HCT116 (cell line): ENCODE results near the gene IGSF23. TPM values are rescaled to one million over a fixed set of nuclear protein-coding genes. Genes with fewer than 3 reads are reported as not detected.
A peak's percentile ranks its signal among the peaks of the same experiment; 100 is the strongest.

Experiments
- ATAC-seq: fragments of 200-7000 bp; cut with Tn5 transposase; 2 replicates; pipeline ENCODE4 v1.9.1; 2020; ENCODE audit warnings: mild to moderate bottlenecking, moderate library complexity
- BruUV-seq: library from RNA; stranded (reverse); fragments of 400-500 nt; replicated peaks from 2 replicates; lab custom pipeline; 2021; lab: Mats Ljungman, UMichigan
- CTCF ChIA-PET: fragments of 300-600 bp; sonication (Branson Sonifier 250); formaldehyde crosslinking; loops from one replicate; lab custom pipeline; 2021; ENCODE audit warnings: antibody characterized with exemption; lab: Charles Lee
- POLR2A ChIA-PET: fragments of 300-600, 350-600 bp; sonication (Branson Sonifier 250); formaldehyde crosslinking; loops from one replicate; lab custom pipeline; 2021; ENCODE audit warnings: antibody characterized with exemption; lab: Charles Lee
- RAD21 ChIA-PET, 2 experiments: fragments of 300-600 bp; sonication (Branson Sonifier 250); formaldehyde crosslinking; loops; one replicate each; lab custom pipeline; 2023; ENCODE audit warnings: low total read pairs in 2 of 2; ENCODE audit not compliant: uncharacterized antibody in 2 of 2, unreplicated experiment in 2 of 2, low non-redundant PET in 1 of 2; lab: Charles Lee
- DNase-seq: peaks from one replicate; pipeline ENCODE4 v3.0.0-alpha.2; 2010; ENCODE audit warnings: low read depth, low spot score
- H2AFZ ChIP-seq: fragments of 200-600 bp; shearing (Covaris generic), sonication (generic); 2 replicates; pipeline ENCODE4 v1.6.1; 2017; ENCODE audit warnings: low read depth, mixed run types, mixed read lengths, antibody characterized with exemption, low read length; ENCODE audit not compliant: poor library complexity, severe bottlenecking
- H3K27ac ChIP-seq: 2 replicates; pipeline ENCODE4 v1.5.1; 2012; ENCODE audit warnings: low read depth, low read length
- H3K27me3 ChIP-seq: fragments of 200-600 bp; sonication (generic); 2 replicates; pipeline ENCODE4 v1.6.1; 2016; ENCODE audit warnings: mixed run types, low read length, mixed read lengths; ENCODE audit not compliant: insufficient read depth
- H3K36me3 ChIP-seq, 2 experiments: fragments of 200-500 bp in 1 of 2; fragments of 200-600 bp in 1 of 2; sonication (Bioruptor generic) in 1 of 2; sonication (generic) in 1 of 2; 2 replicates each; pipeline versions ENCODE4 v1.5.1 to v1.6.1; 2014 to 2016; ENCODE audit warnings: low read length in 2 of 2, inconsistent platforms in 1 of 2, mixed read lengths in 1 of 2, mixed run types in 1 of 2; ENCODE audit not compliant: insufficient read depth in 2 of 2, control insufficient read depth in 1 of 2
- H3K4me1 ChIP-seq, 2 experiments: fragments of 200-600 bp in 1 of 2; sonication (generic) in 1 of 2; 2 replicates each; pipeline versions ENCODE4 v1.5.1 to v1.6.1; 2012 to 2017; ENCODE audit warnings: low read length in 2 of 2, inconsistent platforms in 1 of 2, mild to moderate bottlenecking in 1 of 2, mixed read lengths in 1 of 2, mixed run types in 1 of 2, moderate library complexity in 1 of 2; ENCODE audit not compliant: insufficient read depth in 2 of 2, control insufficient read depth in 1 of 2
- H3K4me2 ChIP-seq: fragments of 200-600 bp; sonication (generic); 2 replicates; pipeline ENCODE4 v1.6.1; 2017; ENCODE audit warnings: mixed run types, low read length, mixed read lengths
- H3K4me3 ChIP-seq, 2 experiments: fragments of 200-600 bp in 1 of 2; sonication (generic) in 1 of 2; replicated peaks in 1 of 2; 2 replicates each; pipeline ENCODE4 v1.5.1; 2011 to 2016; ENCODE audit warnings: low read length in 2 of 2, control low read depth in 1 of 2, low read depth in 1 of 2, mild to moderate bottlenecking in 1 of 2, mixed read lengths in 1 of 2, mixed run types in 1 of 2
- H3K79me2 ChIP-seq: fragments of 200-600 bp; sonication (generic); 2 replicates; pipeline ENCODE4 v1.6.1; 2017; ENCODE audit warnings: mild to moderate bottlenecking, mixed run types, low read length, moderate library complexity, mixed read lengths; ENCODE audit not compliant: insufficient read depth
- H3K9ac ChIP-seq: fragments of 200-600 bp; sonication (generic); 2 replicates; pipeline ENCODE4 v1.6.1; 2016; ENCODE audit warnings: low read length, mixed read lengths
- H3K9me2 ChIP-seq: fragments of 200-600 bp; sonication (generic), shearing (Covaris generic); 2 replicates; pipeline ENCODE4 v1.6.1; 2017; ENCODE audit warnings: mixed run types, mild to moderate bottlenecking, moderate library complexity; ENCODE audit not compliant: insufficient read depth
- H3K9me3 ChIP-seq, 2 experiments: fragments of 200-500 bp in 1 of 2; fragments of 200-600 bp in 1 of 2; sonication (Bioruptor generic) in 1 of 2; sonication (generic) in 1 of 2; 2 replicates each; pipeline ENCODE4 v1.6.1; 2014 to 2017; ENCODE audit warnings: low read length in 2 of 2, mixed read lengths in 2 of 2, inconsistent platforms in 1 of 2, low read depth in 1 of 2, mild to moderate bottlenecking in 1 of 2, mixed run types in 1 of 2, moderate library complexity in 1 of 2; ENCODE audit not compliant: control insufficient read depth in 1 of 2, insufficient read depth in 1 of 2
- H4K20me1 ChIP-seq: fragments of 200-600 bp; sonication (generic), shearing (Covaris generic); 2 replicates; pipeline ENCODE4 v1.6.1; 2017; ENCODE audit warnings: mixed run types, mild to moderate bottlenecking, moderate library complexity; ENCODE audit not compliant: insufficient read depth
- CTCF ChIP-seq, 3 experiments: fragments of 200-600 bp in 1 of 3; sonication (generic) in 1 of 3; IDR thresholded peaks in 2 of 3; conservative IDR thresholded peaks in 1 of 3; 2 replicates each; pipeline ENCODE4 v1.5.1; 2012 to 2017; ENCODE audit warnings: low read depth in 2 of 3, low read length in 2 of 3, antibody characterized with exemption in 1 of 3, borderline replicate concordance in 1 of 3, control low read depth in 1 of 3, mild to moderate bottlenecking in 1 of 3, mixed read lengths in 1 of 3, mixed run types in 1 of 3, moderate library complexity in 1 of 3; ENCODE audit not compliant: insufficient read depth in 1 of 3
- ELF1 ChIP-seq: IDR thresholded peaks from 2 replicates; pipeline ENCODE4 v1.6.1; 2012; ENCODE audit warnings: low read depth, borderline replicate concordance
- RAD21 ChIP-seq: IDR thresholded peaks from 2 replicates; pipeline ENCODE4 v1.6.1; 2012; ENCODE audit warnings: low read depth, mild to moderate bottlenecking
- TCF7L2 ChIP-seq: IDR thresholded peaks from 2 replicates; pipeline ENCODE4 v1.7.0; 2011; ENCODE audit warnings: borderline replicate concordance, inconsistent platforms; ENCODE audit not compliant: insufficient read depth, insufficient read length; ENCODE audit errors: extremely low read depth
- intact Hi-C: fragments of 100-400 bp; cut with micrococcal nuclease; formaldehyde crosslinking; loops from 2 replicates; pipeline ENCODE4 v1.10.0; 2022
- total RNA-seq: library from RNA; stranded (reverse); gene quantifications from one replicate; pipeline ENCODE4 v1.2.1, GENCODE V29; 2021; ENCODE audit not compliant: unreplicated experiment
- TF ChIP-seq, protein P1 (sequence below): IDR thresholded peaks from 2 replicates; pipeline ENCODE4 v1.6.1; 2012

The IGSF23 gene
- total RNA-seq, 1 experiment from 2014 or later: not detected

DNA sequence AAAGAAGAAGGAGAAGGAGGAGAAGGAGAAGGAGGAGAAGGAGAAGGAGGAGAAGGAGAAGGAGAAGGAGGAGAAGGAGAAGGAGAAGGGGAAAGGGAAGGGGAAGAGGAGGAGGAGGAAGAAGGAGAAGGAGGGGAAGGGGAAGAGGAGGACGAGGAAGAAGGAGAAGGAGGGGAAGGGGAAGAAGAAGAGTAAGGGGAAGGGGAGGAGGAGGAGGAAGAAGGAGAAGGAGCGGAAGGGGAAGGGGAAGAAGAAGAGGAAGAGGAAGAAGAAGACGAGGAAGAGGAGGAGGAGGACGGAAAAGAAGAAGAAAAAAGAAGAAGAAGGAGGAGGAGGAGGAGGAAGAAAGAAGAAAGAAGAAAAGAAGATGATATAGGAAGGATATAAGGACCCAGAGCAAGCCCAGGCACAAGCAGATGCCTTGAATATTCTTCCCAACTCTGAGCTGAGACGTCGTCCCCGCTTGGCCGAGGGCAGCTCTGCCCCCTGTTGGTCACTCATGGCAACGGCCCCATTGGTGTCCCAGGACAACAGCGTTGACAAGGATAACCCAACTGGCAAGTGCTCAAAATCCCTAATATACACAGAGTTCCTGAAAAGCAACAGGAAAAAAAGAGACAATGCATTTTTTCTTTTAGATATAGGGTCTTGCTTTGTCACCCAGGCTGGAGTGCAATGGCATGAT, 30.6 kb upstream of the IGSF23 start:
- RAD21 ChIA-PET: no interaction called here
- no peaks in the 10 kb centered on the region for H4K20me1 ChIP-seq
- TF ChIP-seq CTCF (IDR thresholded peaks at IDR 0.05 in 2 of 3, conservative IDR thresholded peaks at IDR 0.05 in 1 of 3; ENCODE audit: borderline replicate concordance in 1 of 3, insufficient read depth in 1 of 3, low read depth in 2 of 3, low read length in 2 of 3) (peak; percentile 40 to 98 (median 94); a peak in 5 of 6 replicates), ELF1 (no peak), TCF7L2 (no peak), RAD21 (peak; percentile 57)
- TF ChIP-seq, protein P1, sequence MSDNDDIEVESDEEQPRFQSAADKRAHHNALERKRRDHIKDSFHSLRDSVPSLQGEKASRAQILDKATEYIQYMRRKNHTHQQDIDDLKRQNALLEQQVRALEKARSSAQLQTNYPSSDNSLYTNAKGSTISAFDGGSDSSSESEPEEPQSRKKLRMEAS: no peak
- TF ChIP-seq, all 23 proteins: peak for 2
- no peak overlapping the region for H3K9ac ChIP-seq
- no peaks in the 10 kb centered on the region for H3K9me2 ChIP-seq
- ChIA-PET CTCF (interaction anchor here (0.5 to 2.4 kb wide), 15 partner anchors 9 to 189 kb away, joined by 3 to 20 read pairs (median 4); no protein-coding TSS in a partner anchor), POLR2A (interaction anchor here (0.9 to 1.6 kb wide), 2 partner anchors 74 to 195 kb away, joined by 3 to 4 read pairs; partner anchors contain the start of gene CBLC)
- no peaks in the 10 kb centered on the region for H3K27me3 ChIP-seq
- H3K4me1 ChIP-seq: peaks cover 2 to 17% of the 10 kb centered on the region in 2 experiments
- no peak overlapping the region for H3K27ac ChIP-seq
- H3K79me2 ChIP-seq: no peaks in the 10 kb centered on the region
- no peak overlapping the region for H3K4me3 ChIP-seq
- BruUV-seq: no TSS peak
- peak; percentile 36 for DNase-seq
- ATAC-seq: peak; percentile 88
- 0 out of 2 replicates have a peak overlapping the region, but pooled peaks have one; percentile 25 for H3K4me2 ChIP-seq
- H3K9me3 ChIP-seq: no peaks in the 10 kb centered on the region
- H2AFZ ChIP-seq: peak overlapping the region; percentile 17
- intact Hi-C loops: loop anchor here (10.0 kb wide), 1 partner anchor 372 kb away; the partner anchor contains the start of gene CLPTM1
- no peaks in the 10 kb centered on the region for H3K36me3 ChIP-seq
